Medulla oblongata (tissue), 1 donor: ENCODE data around the gene ITGA7.
A peak's percentile ranks its signal among the peaks of the same experiment; 100 is the strongest.

Experiments
- DNase-seq: peaks from one replicate; pipeline ENCODE4 v3.0.0-alpha.2; 2015; ENCODE audit errors: extremely low spot score

ITGA7 gene

DNA sequence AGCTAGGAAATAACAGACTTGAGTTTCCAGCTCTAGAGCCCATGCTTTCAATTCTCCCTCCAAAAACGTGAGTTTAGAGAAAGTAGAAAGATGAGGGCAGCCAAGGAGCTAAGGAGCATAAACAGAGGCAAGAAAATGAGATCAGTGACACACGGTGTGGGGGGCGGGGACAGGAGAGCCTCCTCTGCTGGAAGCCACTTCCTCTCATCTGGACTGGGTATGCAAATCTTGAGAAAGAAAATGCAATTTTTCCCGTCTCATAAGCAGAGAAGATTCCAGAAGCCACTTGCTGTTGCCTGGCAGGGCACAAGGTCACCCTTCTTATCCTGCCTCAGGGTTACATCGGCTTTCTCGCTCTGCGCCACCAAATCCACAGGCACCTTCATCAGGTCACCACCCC is 65.0 kb downstream of the ITGA7 start:
- DNase-seq, result peak; percentile 23

DNA sequence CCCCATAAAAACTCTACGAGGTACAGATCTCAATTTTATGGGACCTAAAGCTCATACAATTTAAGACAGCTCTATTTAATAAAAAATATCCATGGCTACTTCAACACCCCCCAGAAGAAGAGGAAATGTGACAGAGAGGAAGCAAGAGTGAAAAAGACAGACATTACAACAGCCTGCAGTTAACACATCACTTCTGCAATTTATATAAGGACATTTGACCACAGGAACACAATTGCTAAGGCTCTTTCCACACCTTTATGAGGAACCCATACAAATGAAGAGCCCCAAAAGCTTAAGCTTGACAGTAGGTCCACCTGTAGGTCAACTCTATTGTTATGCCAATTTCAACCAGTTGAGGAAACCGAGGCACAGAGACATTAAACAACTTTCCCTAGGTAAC is 65.4 kb downstream of the ITGA7 start:
- peak; percentile 67 for DNase-seq

DNA sequence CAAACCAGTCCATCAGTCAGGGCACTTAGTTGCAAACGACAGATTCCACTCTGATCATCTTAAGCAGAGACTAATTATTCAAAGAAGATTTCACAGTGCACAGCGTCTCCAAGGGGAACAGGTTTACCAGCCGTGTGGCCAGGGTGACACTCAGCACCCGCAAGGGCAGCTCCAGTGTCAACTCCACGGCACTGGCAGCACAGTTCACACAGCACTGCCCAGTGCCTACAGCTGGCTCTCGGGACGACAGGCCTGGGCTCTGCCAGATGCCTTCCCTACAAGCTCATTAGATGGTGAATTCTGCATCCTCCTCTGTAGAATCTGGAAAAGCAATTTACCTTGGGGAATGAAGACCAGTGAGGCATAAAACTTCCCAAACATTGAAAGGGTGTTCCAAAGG is 66.1 kb downstream of the ITGA7 start:
- DNase-seq, result no peak

GRCh38 chr12:55637467-55637866 is 70.2 kb downstream of the ITGA7 start:
- no peak for DNase-seq

- DNase-seq, result no peak
These were observed 70.9 kb downstream of the ITGA7 start, which contains the start of gene OR10P1 for GRCh38 chr12:55636853-55637252. Gene OR10P1 (plus strand): TSS chr12:55636892. CDS start chr12:55636892, 0 bp downstream.

GRCh38 chr12:55636116-55636655 is 71.5 kb downstream of the ITGA7 start:
- DNase-seq, result no peak
